Measurements from ENCODE around the gene ATXN2L.

Gene ATXN2L

GRCh38 chr16:28821874-28822519 lies 802 bp upstream of the ATXN2L start:
- Mint-ChIP-seq H3K27me3 (ENCODE audit: low read depth) (no peaks in the 10 kb centered on the region), H3K4me1 (peaks cover 28% of the 10 kb centered on the region)

DNA sequence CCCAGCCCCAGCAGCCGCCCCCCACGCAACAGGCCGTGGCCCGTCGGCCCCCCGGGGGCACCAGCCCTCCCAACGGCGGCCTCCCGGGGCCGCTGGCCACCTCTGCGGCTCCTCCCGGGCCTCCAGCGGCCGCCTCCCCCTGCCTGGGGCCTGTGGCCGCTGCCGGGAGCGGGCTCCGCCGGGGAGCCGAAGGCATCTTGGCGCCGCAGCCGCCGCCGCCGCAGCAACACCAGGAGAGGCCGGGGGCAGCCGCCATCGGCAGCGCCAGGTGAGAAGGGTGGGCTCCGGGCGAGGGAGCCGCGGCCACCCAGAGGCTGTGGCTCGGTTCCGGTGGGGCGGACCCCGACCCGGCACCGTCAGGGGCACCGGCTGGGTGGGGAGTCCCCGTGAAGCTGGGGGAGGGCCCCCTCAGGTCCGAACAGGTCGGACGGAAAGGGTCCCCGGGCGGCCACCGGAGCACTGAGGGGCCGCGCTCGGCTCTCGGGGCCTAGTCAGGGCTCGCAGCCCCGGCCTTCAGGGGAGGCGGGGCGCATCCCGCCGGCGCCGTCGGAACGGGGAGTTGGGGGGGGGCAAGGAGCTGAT lies 583 bp downstream of the ATXN2L start:
- H3K4me3 Mint-ChIP-seq, result peak overlapping the region; percentile 95 to 99 (median 99)
- no peaks in the 10 kb centered on the region for H3K9me3 Mint-ChIP-seq
- no peak for TF ChIP-seq CTCF (IDR thresholded peaks at IDR 0.05; ENCODE audit: unreplicated experiment in 3 of 3)
- H3K27ac Mint-ChIP-seq, result peak overlapping the region; percentile 98 to 100 (median 99)
- H3K27me3 Mint-ChIP-seq (ENCODE audit: low read depth), result no peaks in the 10 kb centered on the region
- peaks cover 28% of the 10 kb centered on the region for H3K4me1 Mint-ChIP-seq
- H3K36me3 Mint-ChIP-seq (ENCODE audit: low read depth), result peaks cover 38% of the 10 kb centered on the region

More at GRCh38 chr16:28821874-28822519, 802 bp upstream of the ATXN2L start:
- no peak for TF ChIP-seq CTCF (IDR thresholded peaks at IDR 0.05; ENCODE audit: unreplicated experiment in 3 of 3)
- Mint-ChIP-seq H3K4me3 (peak overlapping the region; percentile 91 to 93 (median 92)), H3K27ac (peak overlapping the region; percentile 97 to 99 (median 97)), H3K36me3 (ENCODE audit: low read depth) (peaks cover 24% of the 10 kb centered on the region), H3K9me3 (no peaks in the 10 kb centered on the region)

GRCh38 chr16:28823873-28824716 lies 1.3 kb downstream of the ATXN2L start:
- Mint-ChIP-seq H3K36me3 (ENCODE audit: low read depth) (peaks cover 42% of the 10 kb centered on the region), H3K4me3 (peak overlapping the region; percentile 95 to 99 (median 99)), H3K27me3 (ENCODE audit: low read depth) (no peaks in the 10 kb centered on the region), H3K4me1 (peaks cover 28% of the 10 kb centered on the region), H3K27ac (peak overlapping the region; percentile 98 to 100 (median 99)), H3K9me3 (no peaks in the 10 kb centered on the region)
- TF ChIP-seq CTCF (IDR thresholded peaks at IDR 0.05; ENCODE audit: unreplicated experiment in 3 of 3), result peak in 2 of 3 experiments; percentile 10 to 14

DNA sequence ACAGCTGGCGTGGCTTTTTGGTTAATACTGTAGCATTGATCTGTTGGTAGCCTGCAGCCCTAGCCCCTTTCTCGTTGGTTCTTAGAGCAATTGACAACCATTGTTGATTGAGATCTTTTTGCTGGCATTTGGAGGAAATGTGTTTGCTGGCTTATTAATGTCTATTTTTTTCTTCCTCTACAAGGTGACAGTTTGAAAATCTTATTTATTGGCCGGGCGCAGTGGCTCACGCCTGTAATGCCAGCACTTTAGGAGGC lies 1.8 kb downstream of the ATXN2L start:
- Mint-ChIP-seq H3K4me3 (peak overlapping the region; percentile 95 to 99 (median 99)), H3K27ac (peak overlapping the region; percentile 98 to 100 (median 99))

GRCh38 chr16:28826141-28826540 lies 3.3 kb downstream of the ATXN2L start:
- Mint-ChIP-seq H3K9me3 (no peaks in the 10 kb centered on the region), H3K36me3 (ENCODE audit: low read depth) (peaks cover 58% of the 10 kb centered on the region), H3K27ac (peak overlapping the region in 2 of 3 experiments; percentile 25 to 39), H3K27me3 (ENCODE audit: low read depth) (no peaks in the 10 kb centered on the region), H3K4me3 (peak overlapping the region; percentile 73 to 99 (median 95)), H3K4me1 (peaks cover 28% of the 10 kb centered on the region)
- no peak for TF ChIP-seq CTCF (IDR thresholded peaks at IDR 0.05; ENCODE audit: unreplicated experiment in 3 of 3)

More for the DNA sequence above, 1.8 kb downstream of the ATXN2L start:
- no peaks in the 10 kb centered on the region for H3K9me3 Mint-ChIP-seq
- peaks cover 46% of the 10 kb centered on the region for H3K36me3 Mint-ChIP-seq (ENCODE audit: low read depth)
- TF ChIP-seq CTCF (IDR thresholded peaks at IDR 0.05; ENCODE audit: unreplicated experiment in 3 of 3), result no peak
- H3K27me3 Mint-ChIP-seq (ENCODE audit: low read depth), result no peaks in the 10 kb centered on the region
- H3K4me1 Mint-ChIP-seq, result peaks cover 28% of the 10 kb centered on the region

Data from nephron (organoid).